ENCODE results near the gene RPL39.

The RPL39 gene

GRCh38 chrX:119756926-119757635 lies 34.3 kb downstream of the RPL39 start (continued):
- TF ChIP-seq, protein P1, sequence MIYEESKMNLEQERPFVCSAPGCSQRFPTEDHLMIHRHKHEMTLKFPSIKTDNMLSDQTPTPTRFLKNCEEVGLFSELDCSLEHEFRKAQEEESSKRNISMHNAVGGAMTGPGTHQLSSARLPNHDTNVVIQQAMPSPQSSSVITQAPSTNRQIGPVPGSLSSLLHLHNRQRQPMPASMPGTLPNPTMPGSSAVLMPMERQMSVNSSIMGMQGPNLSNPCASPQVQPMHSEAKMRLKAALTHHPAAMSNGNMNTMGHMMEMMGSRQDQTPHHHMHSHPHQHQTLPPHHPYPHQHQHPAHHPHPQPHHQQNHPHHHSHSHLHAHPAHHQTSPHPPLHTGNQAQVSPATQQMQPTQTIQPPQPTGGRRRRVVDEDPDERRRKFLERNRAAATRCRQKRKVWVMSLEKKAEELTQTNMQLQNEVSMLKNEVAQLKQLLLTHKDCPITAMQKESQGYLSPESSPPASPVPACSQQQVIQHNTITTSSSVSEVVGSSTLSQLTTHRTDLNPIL (CRISPR knock-in tag; IDR thresholded peaks at IDR 0.05; ENCODE audit: low read depth) = no peak
- no peak for TF ChIP-seq POU6F1 (CRISPR knock-in tag; IDR thresholded peaks at IDR 0.05; ENCODE audit: borderline replicate concordance, low read depth)
- TF ChIP-seq ZNF70 (CRISPR knock-in tag; IDR thresholded peaks at IDR 0.05) = no peak

- TF ChIP-seq TOX (CRISPR knock-in tag; IDR thresholded peaks at IDR 0.05; ENCODE audit: borderline replicate concordance) (no peak), ZNF8 (CRISPR knock-in tag; IDR thresholded peaks at IDR 0.05) (no peak), CSRNP3 (CRISPR knock-in tag; IDR thresholded peaks at IDR 0.05) (no peak), ZNF70 (CRISPR knock-in tag; IDR thresholded peaks at IDR 0.05) (no peak), TCF4 (CRISPR knock-in tag; IDR thresholded peaks at IDR 0.05; ENCODE audit: borderline replicate concordance) (no peak), SNAI2 (CRISPR knock-in tag; IDR thresholded peaks at IDR 0.05) (no peak), TSHZ2 (CRISPR knock-in tag; IDR thresholded peaks at IDR 0.05) (no peak), POU6F1 (CRISPR knock-in tag; IDR thresholded peaks at IDR 0.05; ENCODE audit: borderline replicate concordance, low read depth) (no peak), ZNF565 (CRISPR knock-in tag; conservative IDR thresholded peaks at IDR 0.05; ENCODE audit: low read depth) (no peak), BACH2 (CRISPR knock-in tag; IDR thresholded peaks at IDR 0.05; ENCODE audit: borderline replicate concordance) (no peak), CSDC2 (CRISPR knock-in tag; IDR thresholded peaks at IDR 0.05) (no peak), RARB (CRISPR knock-in tag; IDR thresholded peaks at IDR 0.05) (no peak), PPARA (CRISPR knock-in tag; IDR thresholded peaks at IDR 0.05; ENCODE audit: borderline replicate concordance) (no peak), PATZ1 (CRISPR knock-in tag; IDR thresholded peaks at IDR 0.05; ENCODE audit: borderline replicate concordance) (no peak)
- TF ChIP-seq, protein P1 (CRISPR knock-in tag; IDR thresholded peaks at IDR 0.05; ENCODE audit: low read depth) = no peak
- ATAC-seq = no peak
Measured at GRCh38 chrX:119755981-119756533, 35.4 kb downstream of the RPL39 start.

All from SK-N-SH treated with all-trans-retinoic acid at 6 μM for 48 hours (cell line).